NCI-H1417 treated with DMSO at 0.1 percent for 48 hours (cell line): Measurements from ENCODE around the gene SMAD7.

Experiments
- DNase-seq: peaks from one replicate; lab custom pipeline; 2025; lab: John Stamatoyannopoulos, UW

Gene SMAD7

DNA sequence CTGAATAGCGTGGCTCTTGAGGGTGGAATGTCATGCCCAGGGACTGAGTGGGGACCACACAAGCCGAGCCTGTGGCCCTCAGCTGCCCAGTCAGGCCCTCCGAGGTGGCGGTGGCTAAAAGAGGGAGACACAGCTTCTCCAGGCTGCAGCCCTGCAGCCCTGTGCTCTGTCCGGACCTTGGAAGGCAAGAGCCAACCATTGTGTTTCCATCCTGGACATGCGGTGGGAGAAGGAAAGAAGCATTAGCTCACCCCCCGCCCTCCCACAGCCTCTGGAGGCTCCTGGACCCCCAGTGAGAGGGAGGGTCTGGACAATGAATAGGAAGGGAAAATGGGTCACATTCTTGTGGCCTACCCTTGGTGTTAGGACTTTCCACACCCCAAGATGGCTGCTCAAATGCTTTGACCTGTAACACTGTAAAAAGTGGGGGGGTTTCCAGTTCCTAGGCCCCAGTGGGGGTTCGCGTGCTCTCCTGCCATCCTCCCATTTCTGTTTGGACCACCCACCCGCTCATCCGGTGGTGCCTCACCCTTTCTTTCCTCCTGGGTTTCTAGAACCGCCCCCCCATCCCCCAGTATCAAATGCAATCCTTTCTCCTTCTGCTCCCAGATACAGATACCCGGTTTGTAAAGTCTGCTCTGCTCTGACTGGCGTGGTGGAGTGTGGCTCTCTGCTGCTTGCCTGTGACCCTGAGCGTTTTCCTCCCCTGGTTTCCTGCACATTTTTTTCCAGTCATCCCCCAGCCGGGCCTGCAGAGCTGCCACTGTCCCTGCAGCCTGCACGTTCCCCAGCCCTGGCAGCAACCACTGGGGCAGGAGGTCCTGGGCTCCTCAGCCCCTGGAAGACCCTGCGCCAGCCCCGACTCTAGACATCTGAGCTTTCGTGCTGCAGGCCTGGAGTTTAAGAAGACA is 36.3 kb upstream of the SMAD7 start:
- DNase-seq: no peak

DNA sequence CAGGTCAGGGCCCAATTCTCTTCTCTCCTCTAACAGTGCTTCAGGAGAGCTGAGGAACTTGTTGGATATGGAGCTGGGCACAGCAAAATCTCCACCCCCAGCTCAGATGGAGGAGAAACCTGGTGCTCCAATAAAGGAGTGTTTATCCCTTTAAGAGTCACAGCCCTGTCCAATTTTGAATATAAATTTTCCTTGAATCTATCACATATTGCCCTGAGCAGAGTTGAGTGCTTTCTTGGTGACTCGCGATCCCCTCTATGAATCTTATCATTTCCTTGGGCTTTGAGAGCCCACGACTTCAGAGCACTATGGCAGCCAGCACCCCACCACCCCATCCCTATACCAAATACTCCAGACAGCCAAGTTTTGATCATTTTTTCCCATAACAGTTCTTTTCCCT is 34.4 kb upstream of the SMAD7 start:
- no peak for DNase-seq

DNA sequence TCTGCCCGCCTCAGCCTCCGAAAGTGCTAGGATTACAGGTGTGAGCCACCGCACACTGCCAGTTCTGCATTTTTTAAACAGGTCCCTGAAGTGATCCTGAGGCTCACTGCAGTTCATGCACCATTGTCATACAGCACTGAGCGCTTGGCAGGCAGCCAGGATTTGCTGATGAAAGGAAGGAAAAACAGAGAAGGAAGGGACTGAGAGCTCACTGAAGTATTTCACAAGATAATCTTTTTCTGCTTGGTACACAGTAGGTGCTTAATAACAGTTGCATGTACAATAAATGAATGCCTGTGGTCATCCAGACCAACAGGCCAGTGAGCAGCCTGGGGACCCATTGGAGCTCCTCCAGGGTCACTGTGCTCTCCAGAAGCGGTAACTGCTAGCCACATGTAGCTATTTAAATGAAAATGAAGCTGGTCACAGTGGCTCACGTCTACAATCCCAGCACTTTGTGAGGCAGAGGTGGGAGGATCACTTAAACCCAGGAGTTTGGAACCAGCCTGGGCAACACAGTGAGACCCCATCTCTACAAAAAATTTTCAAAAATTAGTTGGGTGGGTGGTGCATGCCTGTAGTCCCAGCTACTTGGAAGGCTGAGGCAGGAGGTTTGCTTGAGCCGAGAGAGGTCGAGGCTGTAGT is 33.1 kb upstream of the SMAD7 start:
- no peak for DNase-seq

GRCh38 chr18:48982266-48982665 is 31.5 kb upstream of the SMAD7 start:
- DNase-seq: no peak

DNA sequence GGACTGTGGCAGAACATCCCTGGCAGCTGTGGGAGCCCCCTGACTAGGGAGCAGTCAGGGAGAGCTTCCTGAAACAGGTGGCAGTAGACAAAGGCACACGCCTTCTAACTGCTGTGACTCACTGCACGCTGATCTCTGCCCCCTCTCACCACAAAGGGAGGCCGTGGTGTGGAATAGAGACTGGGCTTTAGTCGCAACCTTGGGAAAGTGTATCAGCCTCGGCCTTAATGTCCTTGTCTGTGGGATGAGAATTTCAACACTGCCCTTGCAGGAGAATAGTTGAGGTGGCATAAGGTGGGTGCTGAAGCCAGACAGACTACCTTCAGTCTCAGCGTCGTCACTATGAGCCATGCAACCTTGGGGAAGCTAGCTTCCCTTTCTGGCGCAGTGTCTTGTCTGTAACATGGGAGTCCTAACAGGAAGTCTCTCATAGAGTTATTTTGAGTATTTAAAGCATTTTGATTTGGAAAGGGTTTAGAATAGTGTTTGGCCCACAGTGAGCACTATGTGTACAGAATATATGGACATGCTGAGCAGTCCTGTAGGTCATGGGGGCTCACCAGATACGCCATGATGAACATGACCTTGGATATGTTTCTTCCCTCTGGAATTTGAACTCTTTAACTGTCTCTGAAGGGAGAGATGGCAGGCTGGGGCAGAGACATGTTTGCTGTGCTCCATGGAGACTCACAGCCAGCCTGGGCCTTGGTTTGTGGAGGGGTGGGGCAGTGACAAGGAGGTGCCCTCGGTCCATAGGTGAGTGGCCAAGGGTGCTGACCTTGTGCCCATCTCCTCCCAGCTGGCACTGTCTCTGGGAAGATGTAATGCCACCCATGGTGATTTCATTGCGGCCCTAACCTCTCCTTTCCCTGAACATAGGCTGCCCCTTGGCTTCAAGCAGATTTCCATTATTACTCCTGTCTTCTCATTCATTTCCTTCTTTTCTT is 29.5 kb upstream of the SMAD7 start:
- DNase-seq: no peak

GRCh38 chr18:48977914-48978313 is 27.1 kb upstream of the SMAD7 start:
- no peak for DNase-seq

DNA sequence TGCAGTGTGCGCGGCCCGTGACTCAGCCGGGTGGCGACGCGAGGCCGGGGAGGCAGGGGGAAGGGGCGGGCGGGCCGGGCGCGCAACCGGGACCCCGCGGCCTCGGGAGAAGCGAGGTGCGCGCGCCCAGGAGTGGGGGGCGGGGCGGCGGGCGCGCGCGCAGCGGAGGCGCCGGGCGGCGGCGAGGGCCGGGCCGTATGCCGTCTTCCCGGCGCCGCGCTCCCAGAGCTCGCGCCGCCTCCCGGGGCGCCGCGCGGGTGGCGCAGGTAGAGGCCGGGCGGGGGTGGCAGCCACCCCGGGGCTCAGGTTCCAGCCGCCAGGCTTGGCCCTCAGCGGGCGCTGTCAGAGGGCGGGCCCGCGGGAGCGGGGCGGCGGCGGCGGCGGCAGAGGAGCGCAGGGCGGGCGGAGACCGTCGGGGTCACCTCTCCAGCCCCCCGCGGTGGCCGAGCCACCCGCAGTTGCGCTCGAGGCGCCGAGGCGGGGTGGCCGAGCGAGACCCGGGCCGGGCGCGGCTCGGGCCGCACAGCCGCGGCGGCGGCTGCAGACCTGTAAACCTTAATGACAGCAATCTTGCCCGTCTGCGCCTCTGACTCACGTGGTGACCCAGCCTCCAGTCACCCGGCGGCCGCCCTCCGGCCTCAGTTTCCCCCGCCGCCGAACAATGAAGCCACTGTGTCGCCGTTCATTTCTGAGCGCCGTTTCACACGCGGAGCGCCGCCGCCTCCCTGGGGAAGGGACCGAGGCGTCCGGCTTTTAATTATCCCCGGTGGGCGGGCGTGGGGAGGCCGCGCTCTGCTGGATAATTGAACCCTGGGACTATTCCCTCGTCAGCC is 25.3 kb upstream of the SMAD7 start:
- DNase-seq: no peak

- no peak for DNase-seq
These were observed 24.5 kb upstream of the SMAD7 start for GRCh38 chr18:48975120-48975816.

DNA sequence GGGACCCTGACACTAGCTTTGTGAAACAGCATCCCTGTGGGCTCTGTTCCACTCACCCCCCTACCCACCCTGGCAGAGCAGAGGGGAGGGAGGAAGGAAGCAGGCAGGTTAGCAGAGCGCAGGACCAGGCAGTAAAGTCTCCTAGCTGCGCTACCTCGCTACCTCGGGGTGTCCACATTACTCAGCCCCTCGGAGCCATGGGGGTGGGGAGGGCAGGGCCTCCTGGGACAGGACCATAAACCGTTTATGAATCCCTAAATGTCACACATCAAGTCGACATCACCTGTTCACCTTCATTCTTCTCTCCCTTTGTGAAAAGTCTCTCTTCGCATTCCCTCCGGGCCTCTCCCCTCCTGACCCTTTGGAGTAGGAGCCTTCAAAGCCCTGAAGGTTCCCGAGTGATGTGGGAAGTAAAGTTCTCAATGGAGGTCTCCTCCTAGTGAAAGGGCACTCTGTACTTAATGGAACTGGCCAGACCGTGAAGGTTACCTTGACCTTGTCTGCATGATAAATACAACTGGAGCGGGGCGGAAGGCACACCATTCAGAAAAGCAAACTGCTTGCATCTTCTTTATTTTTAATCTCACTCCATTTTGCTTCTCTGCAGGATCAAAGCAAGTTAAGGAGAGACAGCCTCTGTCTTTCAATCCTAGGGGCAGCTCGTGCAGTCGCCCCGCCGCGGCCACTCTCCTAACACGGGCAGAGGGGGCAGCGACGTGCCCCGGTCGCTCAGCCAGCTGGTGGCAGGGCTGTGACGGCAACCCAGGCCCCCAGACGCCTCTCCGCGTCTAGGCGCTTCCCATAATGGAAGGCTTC is 23.7 kb upstream of the SMAD7 start:
- no peak for DNase-seq

DNA sequence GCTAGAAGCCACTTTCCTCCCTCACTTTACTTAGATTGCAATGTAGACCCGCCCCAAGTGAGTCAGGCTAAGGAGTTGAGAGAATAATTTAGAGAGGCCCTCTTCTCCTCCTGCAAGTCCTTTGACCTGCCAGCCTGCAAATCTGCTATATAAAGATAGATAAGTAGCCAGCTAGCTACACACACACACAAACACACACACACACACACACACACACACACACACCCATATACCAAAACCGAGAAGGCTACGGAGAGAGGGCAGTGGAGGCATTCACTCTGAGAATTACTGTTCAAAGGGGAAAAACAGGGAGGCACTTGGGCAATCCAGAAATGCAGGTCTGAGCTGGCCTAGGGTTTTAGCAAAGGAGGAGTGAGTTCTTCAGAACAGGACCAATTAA is 23.0 kb upstream of the SMAD7 start:
- no peak for DNase-seq

GRCh38 chr18:48968412-48969215 is 17.8 kb upstream of the SMAD7 start:
- DNase-seq: no peak

- no peak for DNase-seq
These were observed 16.8 kb upstream of the SMAD7 start for GRCh38 chr18:48967545-48967944.

- no peak for DNase-seq
These were observed 15.8 kb upstream of the SMAD7 start for GRCh38 chr18:48966523-48966922.

DNA sequence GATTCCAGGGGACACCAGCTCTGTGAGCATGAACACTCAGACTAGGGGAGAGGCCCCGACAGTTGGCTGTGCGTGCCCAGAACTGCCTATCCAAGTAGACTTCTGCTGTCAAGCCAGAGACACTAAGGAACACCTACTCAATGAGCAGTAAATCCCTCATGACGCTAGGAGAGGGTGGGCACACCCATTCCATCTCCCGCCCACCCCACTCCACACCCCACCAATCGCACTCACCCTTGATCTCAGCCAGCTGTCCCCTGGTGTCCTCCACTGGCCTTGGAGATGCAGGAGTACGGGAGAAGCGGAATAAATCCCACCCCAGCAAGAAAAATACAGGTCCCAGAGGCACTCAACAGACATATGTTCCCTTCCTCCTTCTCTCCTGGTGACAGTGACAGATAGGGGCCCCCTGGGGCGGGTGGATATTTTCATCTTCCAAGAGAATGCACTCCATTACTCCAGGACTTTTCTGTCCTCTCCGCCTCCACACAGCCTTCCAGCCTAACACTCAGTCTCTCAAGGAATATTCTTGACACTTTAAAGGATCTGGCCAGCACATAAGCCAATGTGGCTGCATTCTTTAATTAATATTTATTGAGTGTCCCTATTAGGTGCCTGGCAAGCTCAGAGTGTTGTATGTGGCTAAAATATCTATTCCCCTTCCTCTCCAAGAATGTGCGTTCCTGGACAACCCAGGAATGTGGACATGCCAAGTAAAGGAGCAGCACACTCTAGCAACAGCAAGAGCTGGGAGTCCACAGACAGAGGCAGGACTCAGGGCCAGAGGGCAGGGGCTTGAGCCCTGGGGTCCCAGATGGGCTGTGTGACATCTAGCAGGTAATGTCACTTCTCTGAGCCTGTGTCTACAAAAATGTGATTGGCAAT is 13.1 kb upstream of the SMAD7 start:
- no peak for DNase-seq

- no peak for DNase-seq
These were observed 12.3 kb upstream of the SMAD7 start for GRCh38 chr18:48962994-48963561.

GRCh38 chr18:48962252-48962993 is 11.7 kb upstream of the SMAD7 start:
- no peak for DNase-seq

DNA sequence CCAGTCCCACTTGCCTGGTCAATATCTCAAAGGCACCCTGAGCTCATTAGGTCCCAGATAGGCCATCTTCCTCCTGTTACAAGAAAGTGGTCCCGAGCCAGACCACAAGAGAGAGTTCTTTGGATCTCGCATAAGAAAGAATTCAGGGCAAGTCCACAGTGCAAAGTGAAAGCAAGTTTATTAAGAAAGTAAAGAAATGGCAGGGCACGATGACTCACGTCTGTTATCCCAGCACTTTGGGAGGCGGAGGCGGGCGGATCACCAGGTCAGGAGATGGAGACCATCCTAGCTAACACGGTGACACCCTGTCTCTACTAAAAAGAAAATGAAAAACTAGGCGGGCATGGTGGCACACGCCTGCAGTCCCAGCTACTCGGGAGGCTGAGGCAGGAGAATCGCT is 10.8 kb upstream of the SMAD7 start:
- no peak for DNase-seq
